GM18519 (cell line): ENCODE measurements around the gene NDUFS4.
A peak's percentile ranks its signal among the peaks of the same experiment; 100 is the strongest.
"Not testable (repeated sequence)": the region's sequence is repeated elsewhere in the genome, so short reads cannot be mapped to it uniquely, and the experiment has no call there.

Experiments
- ATAC-seq: cut with Tn5 transposase; IDR thresholded peaks from one replicate; pipeline ENCODE4 v1.9.1; 2021; ENCODE audit warnings: mild to moderate bottlenecking, moderate library complexity; ENCODE audit not compliant: unreplicated experiment, low FRiP score

The NDUFS4 gene

GRCh38 chr5:53560506-53561191 lies at the start of gene NDUFS4:
Gene NDUFS4, plus strand, starts transcription at chr5:53560639. Its CDS starts 24 bp downstream, at chr5:53560663.
- ATAC-seq, result peak; percentile 82

GRCh38 chr5:53512539-53512938 lies 47.9 kb upstream of the NDUFS4 start:
- no peak for ATAC-seq

- ATAC-seq, result no peak
These were observed 44.5 kb upstream of the NDUFS4 start for GRCh38 chr5:53515988-53516387.

- no peak for ATAC-seq
These were observed 39.6 kb upstream of the NDUFS4 start for GRCh38 chr5:53520813-53521212.

- no peak for ATAC-seq
These were observed 22.7 kb upstream of the NDUFS4 start for GRCh38 chr5:53537711-53538110.

- not testable (repeated sequence) for ATAC-seq
These were observed 19.7 kb upstream of the NDUFS4 start for GRCh38 chr5:53540739-53541138.

- no peak for ATAC-seq
These were observed 18.6 kb upstream of the NDUFS4 start for GRCh38 chr5:53541859-53542258.

GRCh38 chr5:53542926-53543325 lies 17.5 kb upstream of the NDUFS4 start:
- no peak for ATAC-seq

GRCh38 chr5:53543401-53543800 lies 17.0 kb upstream of the NDUFS4 start:
- ATAC-seq, result no peak

GRCh38 chr5:53545744-53546143 lies 14.7 kb upstream of the NDUFS4 start:
- ATAC-seq, result no peak

GRCh38 chr5:53547226-53547625 lies 13.2 kb upstream of the NDUFS4 start:
- no peak for ATAC-seq

GRCh38 chr5:53548501-53548900 lies 11.9 kb upstream of the NDUFS4 start:
- ATAC-seq, result not testable (repeated sequence)

- ATAC-seq, result no peak
These were observed 10.6 kb upstream of the NDUFS4 start for GRCh38 chr5:53549792-53550191.

GRCh38 chr5:53552561-53552960 lies 7.9 kb upstream of the NDUFS4 start:
- no peak for ATAC-seq

GRCh38 chr5:53554444-53554843 lies 6.0 kb upstream of the NDUFS4 start:
- no peak for ATAC-seq

- no peak for ATAC-seq
These were observed 5.3 kb upstream of the NDUFS4 start for GRCh38 chr5:53555160-53555559.

- no peak for ATAC-seq
These were observed 4.4 kb upstream of the NDUFS4 start for GRCh38 chr5:53556001-53556400.

GRCh38 chr5:53557386-53557785 lies 3.1 kb upstream of the NDUFS4 start:
- no peak for ATAC-seq

- no peak for ATAC-seq
These were observed 1.5 kb upstream of the NDUFS4 start for GRCh38 chr5:53558966-53559365.

GRCh38 chr5:53560028-53560427 lies 411 bp upstream of the NDUFS4 start:
- peak; percentile 19 for ATAC-seq

- ATAC-seq, result no peak
These were observed 8.0 kb downstream of the NDUFS4 start for GRCh38 chr5:53568401-53568800.

GRCh38 chr5:53568871-53569270 lies 8.4 kb downstream of the NDUFS4 start:
- no peak for ATAC-seq

- ATAC-seq, result no peak
These were observed 9.0 kb downstream of the NDUFS4 start for GRCh38 chr5:53569453-53569852.
